ENCODE measurements around the gene RBMS3.
A peak's percentile ranks its signal among the peaks of the same experiment; 100 is the strongest.

The RBMS3 gene

DNA sequence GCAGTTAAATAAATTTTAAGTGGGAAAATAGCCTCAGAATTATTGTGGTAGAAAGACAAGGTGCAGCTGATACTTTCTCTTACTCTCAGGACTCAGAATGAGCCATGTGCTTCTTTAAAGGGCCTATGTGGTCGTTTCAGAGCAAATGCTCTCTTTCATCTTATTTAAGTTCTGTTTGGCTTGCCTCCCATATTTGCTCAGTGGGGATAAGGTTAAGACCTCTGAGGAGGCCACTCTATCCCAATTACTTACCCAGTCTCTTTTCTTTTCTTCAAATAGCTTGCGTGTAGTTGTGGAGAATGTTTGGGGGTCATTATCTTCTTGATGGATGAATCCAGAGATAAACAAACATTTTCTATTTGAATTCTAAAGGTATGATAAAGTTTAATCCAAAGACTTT lies 221.9 kb downstream of the RBMS3 start:
- H3K36me3 ChIP-seq (ENCODE audit: insufficient read depth, low read length), result peaks cover 9% of the 10 kb centered on the region; the same call in 1 of the 2 replicates

DNA sequence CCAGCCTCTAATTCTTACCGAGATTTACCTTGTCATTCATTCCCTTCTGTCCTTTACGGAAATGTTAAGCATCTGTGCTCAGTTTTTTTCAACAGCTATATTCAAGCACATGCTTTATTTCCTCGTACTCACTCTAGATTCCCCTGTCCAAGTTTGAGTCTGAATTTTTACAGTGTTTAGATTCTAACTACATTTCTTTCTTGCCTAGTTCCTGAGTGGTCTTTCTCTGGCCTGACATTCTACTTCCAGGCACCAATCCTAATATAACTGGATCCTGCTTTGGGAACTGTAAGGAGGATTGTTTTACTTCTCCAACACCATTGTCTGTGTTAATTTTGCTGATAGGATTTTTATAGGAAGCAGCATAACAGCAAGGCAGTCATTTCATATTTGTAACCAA lies 222.4 kb downstream of the RBMS3 start:
- H3K36me3 ChIP-seq (ENCODE audit: insufficient read depth, low read length), result peaks cover 9% of the 10 kb centered on the region; the same call in 1 of the 2 replicates
- H3K27ac ChIP-seq (ENCODE audit: low read depth, low read length), result no peak overlapping the region
- H3K4me1 ChIP-seq (ENCODE audit: control insufficient read depth, insufficient read depth, low read length, unreplicated experiment), result no peaks in the 10 kb centered on the region
- no peaks in the 10 kb centered on the region for H3K79me2 ChIP-seq (ENCODE audit: control insufficient read depth, insufficient read depth, low read length, unreplicated experiment)
- H2AFZ ChIP-seq (ENCODE audit: low read length, unreplicated experiment), result no peak overlapping the region
- no peaks in the 10 kb centered on the region for H3K27me3 ChIP-seq (ENCODE audit: insufficient read depth, low read length)
- no peak overlapping the region for H3K4me3 ChIP-seq (ENCODE audit: low read depth, low read length)

More for the DNA sequence above, 221.9 kb downstream of the RBMS3 start:
- no peak overlapping the region for H3K27ac ChIP-seq (ENCODE audit: low read depth, low read length)
- no peak overlapping the region for H3K4me3 ChIP-seq (ENCODE audit: low read depth, low read length)
- H2AFZ ChIP-seq (ENCODE audit: low read length, unreplicated experiment), result no peak overlapping the region
- H3K79me2 ChIP-seq (ENCODE audit: control insufficient read depth, insufficient read depth, low read length, unreplicated experiment), result no peaks in the 10 kb centered on the region
- H3K27me3 ChIP-seq (ENCODE audit: insufficient read depth, low read length), result no peaks in the 10 kb centered on the region
- H3K4me1 ChIP-seq (ENCODE audit: control insufficient read depth, insufficient read depth, low read length, unreplicated experiment), result no peaks in the 10 kb centered on the region

DNA sequence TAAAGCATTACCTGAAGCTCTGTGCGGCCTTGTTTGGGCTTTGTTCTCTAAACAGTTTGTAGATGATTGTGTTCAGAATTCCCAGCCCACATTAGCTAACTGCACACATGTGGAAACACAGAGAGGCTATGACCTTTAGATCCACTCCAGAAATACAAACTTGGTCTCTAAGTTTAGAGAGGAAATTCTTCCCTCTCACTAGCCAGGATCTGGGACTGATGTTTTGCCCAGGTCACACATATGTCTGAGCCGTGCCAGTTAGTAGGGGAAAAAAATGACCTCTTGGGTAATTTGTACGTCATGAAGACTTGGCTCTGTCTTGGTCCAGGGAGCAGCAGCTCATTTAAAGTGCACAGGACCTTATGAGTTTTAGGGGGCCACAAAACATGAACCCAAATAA lies 223.1 kb downstream of the RBMS3 start:
- peaks cover 9% of the 10 kb centered on the region; the same call in 1 of the 2 replicates for H3K36me3 ChIP-seq (ENCODE audit: insufficient read depth, low read length)
- no peaks in the 10 kb centered on the region for H3K79me2 ChIP-seq (ENCODE audit: control insufficient read depth, insufficient read depth, low read length, unreplicated experiment)
- H2AFZ ChIP-seq (ENCODE audit: low read length, unreplicated experiment), result no peak overlapping the region
- H3K27me3 ChIP-seq (ENCODE audit: insufficient read depth, low read length), result no peaks in the 10 kb centered on the region
- H3K4me3 ChIP-seq (ENCODE audit: low read depth, low read length), result no peak overlapping the region
- H3K27ac ChIP-seq (ENCODE audit: low read depth, low read length), result no peak overlapping the region
- H3K4me1 ChIP-seq (ENCODE audit: control insufficient read depth, insufficient read depth, low read length, unreplicated experiment), result no peaks in the 10 kb centered on the region

DNA sequence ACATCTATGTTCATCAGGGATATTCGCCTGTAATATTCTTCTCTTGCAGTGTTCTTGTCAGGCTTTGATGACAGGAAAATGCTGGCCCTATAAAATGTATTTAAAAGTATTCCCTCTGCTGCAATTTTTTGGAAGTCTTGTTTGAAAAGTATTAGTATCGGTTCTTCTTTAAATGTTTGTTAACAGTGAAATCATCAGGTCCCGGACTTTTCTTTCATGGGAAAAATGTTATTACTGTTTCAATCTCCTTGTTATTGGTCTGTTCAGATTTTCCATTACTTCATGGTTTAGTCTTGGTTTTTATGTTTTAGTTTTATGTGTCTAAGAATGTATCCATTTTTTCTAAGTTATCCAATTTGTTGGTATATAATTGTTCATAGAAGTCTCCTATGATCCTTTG lies 225.6 kb downstream of the RBMS3 start:
- Histone ChIP-seq H3K36me3 (ENCODE audit: insufficient read depth, low read length) (peaks cover 9% of the 10 kb centered on the region; the same call in 1 of the 2 replicates), H3K27ac (ENCODE audit: low read depth, low read length) (no peak overlapping the region), H3K27me3 (ENCODE audit: insufficient read depth, low read length) (no peaks in the 10 kb centered on the region), H3K79me2 (ENCODE audit: control insufficient read depth, insufficient read depth, low read length, unreplicated experiment) (peaks cover 2% of the 10 kb centered on the region), H2AFZ (ENCODE audit: low read length, unreplicated experiment) (no peak overlapping the region), H3K4me3 (ENCODE audit: low read depth, low read length) (no peak overlapping the region), H3K4me1 (ENCODE audit: control insufficient read depth, insufficient read depth, low read length, unreplicated experiment) (peaks cover 2% of the 10 kb centered on the region)

DNA sequence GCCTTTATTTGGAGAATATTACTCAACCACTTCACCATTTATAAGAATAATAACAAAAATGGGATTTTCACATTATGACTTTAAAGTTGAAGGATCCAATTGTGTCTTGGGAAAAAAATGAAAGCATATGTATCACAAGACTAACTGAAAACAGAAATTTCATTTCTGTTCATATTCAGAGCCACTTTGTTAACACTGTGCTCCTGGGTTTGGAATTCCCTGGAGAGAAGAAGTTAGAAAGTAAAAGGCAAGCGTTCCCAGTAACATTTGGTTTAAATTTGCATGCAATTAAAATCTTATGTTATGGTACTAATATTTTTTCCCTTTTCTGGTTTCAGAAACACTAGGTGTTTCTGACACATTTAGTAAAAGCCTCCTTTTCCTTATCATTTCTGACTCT lies 230.8 kb downstream of the RBMS3 start:
- Histone ChIP-seq H3K79me2 (ENCODE audit: control insufficient read depth, insufficient read depth, low read length, unreplicated experiment) (peaks cover 5% of the 10 kb centered on the region), H3K36me3 (ENCODE audit: insufficient read depth, low read length) (no peaks in the 10 kb centered on the region), H3K4me1 (ENCODE audit: control insufficient read depth, insufficient read depth, low read length, unreplicated experiment) (peaks cover 45% of the 10 kb centered on the region), H3K4me3 (ENCODE audit: low read depth, low read length) (peak overlapping the region; percentile 16; the same call in 1 of the 2 replicates), H2AFZ (ENCODE audit: low read length, unreplicated experiment) (no peak overlapping the region), H3K27ac (ENCODE audit: low read depth, low read length) (no peak overlapping the region), H3K27me3 (ENCODE audit: insufficient read depth, low read length) (no peaks in the 10 kb centered on the region)

DNA sequence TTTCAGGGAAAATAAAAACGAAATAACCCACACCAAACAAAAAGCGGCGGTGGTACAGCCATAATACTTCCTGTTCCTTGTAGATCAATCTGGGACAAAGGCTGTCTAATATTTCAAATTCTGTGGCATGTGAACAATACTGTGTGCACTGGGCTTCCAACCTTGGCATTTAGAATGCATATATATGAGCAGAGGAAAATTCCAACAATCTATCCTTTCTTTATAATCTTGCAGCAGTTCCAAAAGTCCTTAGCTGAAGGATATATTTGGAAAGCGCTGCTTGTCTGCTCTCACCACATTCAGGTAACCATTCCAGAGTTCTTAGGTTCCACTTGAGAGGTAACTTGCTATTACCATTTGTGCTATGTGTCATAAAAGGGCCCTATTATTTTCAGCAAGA lies 231.8 kb downstream of the RBMS3 start:
- H3K36me3 ChIP-seq (ENCODE audit: insufficient read depth, low read length), result no peaks in the 10 kb centered on the region
- H3K4me1 ChIP-seq (ENCODE audit: control insufficient read depth, insufficient read depth, low read length, unreplicated experiment), result peaks cover 45% of the 10 kb centered on the region
- peaks cover 5% of the 10 kb centered on the region for H3K79me2 ChIP-seq (ENCODE audit: control insufficient read depth, insufficient read depth, low read length, unreplicated experiment)
- no peaks in the 10 kb centered on the region for H3K27me3 ChIP-seq (ENCODE audit: insufficient read depth, low read length)
- H2AFZ ChIP-seq (ENCODE audit: low read length, unreplicated experiment), result no peak overlapping the region
- H3K27ac ChIP-seq (ENCODE audit: low read depth, low read length), result peak overlapping the region; percentile 40
- peak overlapping the region; percentile 70 for H3K4me3 ChIP-seq (ENCODE audit: low read depth, low read length)

DNA sequence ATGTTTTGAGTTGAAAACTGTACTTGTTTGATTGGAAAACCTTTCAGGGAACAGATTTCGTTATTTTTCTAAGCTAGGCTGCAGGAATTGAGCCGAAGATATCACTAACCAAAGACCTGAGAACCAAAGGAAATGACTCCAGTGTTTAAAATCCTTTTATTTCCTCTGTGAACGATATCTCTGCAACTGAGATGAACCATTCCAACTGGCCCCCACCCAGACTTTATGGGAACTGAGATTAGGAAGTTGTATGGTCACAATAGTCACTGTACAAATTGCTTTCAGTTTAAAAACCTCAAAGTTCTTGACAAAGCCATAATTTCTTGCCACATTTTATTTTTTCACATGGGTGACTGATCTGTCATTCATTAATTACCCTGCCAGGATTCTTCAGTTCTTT lies 232.4 kb downstream of the RBMS3 start:
- peaks cover 5% of the 10 kb centered on the region for H3K79me2 ChIP-seq (ENCODE audit: control insufficient read depth, insufficient read depth, low read length, unreplicated experiment)
- H3K4me1 ChIP-seq (ENCODE audit: control insufficient read depth, insufficient read depth, low read length, unreplicated experiment), result peaks cover 45% of the 10 kb centered on the region
- H3K27ac ChIP-seq (ENCODE audit: low read depth, low read length), result peak overlapping the region; percentile 40
- no peaks in the 10 kb centered on the region for H3K27me3 ChIP-seq (ENCODE audit: insufficient read depth, low read length)
- peak overlapping the region; percentile 70 for H3K4me3 ChIP-seq (ENCODE audit: low read depth, low read length)
- no peak overlapping the region for H2AFZ ChIP-seq (ENCODE audit: low read length, unreplicated experiment)
- H3K36me3 ChIP-seq (ENCODE audit: insufficient read depth, low read length), result no peaks in the 10 kb centered on the region

DNA sequence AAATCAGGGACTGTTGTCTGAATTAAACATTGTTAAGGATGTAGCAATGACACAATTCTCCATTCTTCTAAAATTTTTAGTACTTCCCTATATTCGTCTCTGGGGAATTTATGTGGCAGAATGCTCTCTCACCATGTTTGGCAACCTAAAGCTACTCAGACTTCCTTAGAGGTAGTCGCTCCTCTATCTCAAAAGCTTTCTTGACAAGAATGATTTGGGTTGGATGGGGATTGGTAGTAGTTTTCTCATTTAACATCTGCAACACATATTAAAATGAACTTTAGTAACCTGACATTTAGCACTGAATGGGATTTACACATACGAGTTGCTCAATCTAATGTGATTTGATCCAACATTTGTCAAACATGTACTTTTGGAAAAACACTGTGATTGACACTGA lies 233.3 kb downstream of the RBMS3 start:
- peaks cover 45% of the 10 kb centered on the region for H3K4me1 ChIP-seq (ENCODE audit: control insufficient read depth, insufficient read depth, low read length, unreplicated experiment)

DNA sequence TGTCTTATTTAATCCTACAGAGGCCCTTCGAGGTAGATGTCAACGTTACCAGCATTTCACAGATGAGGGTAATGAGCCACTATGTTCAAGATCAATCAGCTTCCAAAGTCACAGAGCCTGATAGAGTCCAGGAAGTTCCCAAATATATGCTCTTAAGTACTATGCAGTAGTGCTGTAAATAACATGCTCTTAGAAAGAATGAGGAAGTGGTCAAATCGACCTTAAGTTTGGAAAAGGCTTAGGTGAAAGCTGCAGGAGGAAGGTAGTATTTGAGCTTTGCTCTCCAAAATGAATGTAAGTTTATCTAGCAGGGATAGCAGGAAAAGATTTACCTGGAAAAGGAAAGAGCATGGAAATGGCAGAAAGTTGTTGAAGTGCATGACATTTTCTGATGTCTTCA lies 234.0 kb downstream of the RBMS3 start:
- H3K4me3 ChIP-seq (ENCODE audit: low read depth, low read length), result peak overlapping the region; percentile 34; the same call in 1 of the 2 replicates
- peak overlapping the region; percentile 41; the same call in 1 of the 2 replicates for H3K27ac ChIP-seq (ENCODE audit: low read depth, low read length)
- H3K79me2 ChIP-seq (ENCODE audit: control insufficient read depth, insufficient read depth, low read length, unreplicated experiment), result peaks cover 5% of the 10 kb centered on the region
- H2AFZ ChIP-seq (ENCODE audit: low read length, unreplicated experiment), result no peak overlapping the region
- no peaks in the 10 kb centered on the region for H3K27me3 ChIP-seq (ENCODE audit: insufficient read depth, low read length)
- peaks cover 45% of the 10 kb centered on the region for H3K4me1 ChIP-seq (ENCODE audit: control insufficient read depth, insufficient read depth, low read length, unreplicated experiment)
- no peaks in the 10 kb centered on the region for H3K36me3 ChIP-seq (ENCODE audit: insufficient read depth, low read length)

More for the DNA sequence above, 233.3 kb downstream of the RBMS3 start:
- Histone ChIP-seq H3K4me3 (ENCODE audit: low read depth, low read length) (peak overlapping the region; percentile 22; the same call in 1 of the 2 replicates), H2AFZ (ENCODE audit: low read length, unreplicated experiment) (no peak overlapping the region), H3K27me3 (ENCODE audit: insufficient read depth, low read length) (no peaks in the 10 kb centered on the region), H3K79me2 (ENCODE audit: control insufficient read depth, insufficient read depth, low read length, unreplicated experiment) (peaks cover 5% of the 10 kb centered on the region), H3K27ac (ENCODE audit: low read depth, low read length) (peak overlapping the region; percentile 40), H3K36me3 (ENCODE audit: insufficient read depth, low read length) (no peaks in the 10 kb centered on the region)

DNA sequence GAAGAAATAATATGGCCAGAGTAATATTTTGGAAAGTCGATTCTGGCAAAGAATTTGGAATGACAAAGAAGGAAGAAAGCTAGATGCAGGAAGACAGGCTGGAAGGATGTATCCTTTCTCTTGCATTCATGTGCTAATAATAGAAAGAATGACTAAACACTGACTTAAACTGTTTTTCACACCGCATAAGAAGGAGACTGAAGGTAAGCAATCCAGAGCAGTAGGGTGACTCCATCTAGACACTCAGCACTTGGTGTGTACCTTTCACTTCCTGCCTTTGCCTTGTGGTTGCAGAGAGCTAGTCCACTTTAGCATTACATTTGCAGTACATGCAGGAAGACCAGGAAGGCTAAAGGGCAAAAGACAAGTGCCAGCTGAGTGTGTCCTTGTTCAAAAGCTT lies 234.6 kb downstream of the RBMS3 start:
- H2AFZ ChIP-seq (ENCODE audit: low read length, unreplicated experiment), result no peak overlapping the region
- peaks cover 5% of the 10 kb centered on the region for H3K79me2 ChIP-seq (ENCODE audit: control insufficient read depth, insufficient read depth, low read length, unreplicated experiment)
- no peaks in the 10 kb centered on the region for H3K27me3 ChIP-seq (ENCODE audit: insufficient read depth, low read length)
- H3K27ac ChIP-seq (ENCODE audit: low read depth, low read length), result peak overlapping the region; percentile 41
- H3K4me3 ChIP-seq (ENCODE audit: low read depth, low read length), result peak overlapping the region; percentile 34; the same call in 1 of the 2 replicates
- no peaks in the 10 kb centered on the region for H3K36me3 ChIP-seq (ENCODE audit: insufficient read depth, low read length)
- peaks cover 45% of the 10 kb centered on the region for H3K4me1 ChIP-seq (ENCODE audit: control insufficient read depth, insufficient read depth, low read length, unreplicated experiment)

DNA sequence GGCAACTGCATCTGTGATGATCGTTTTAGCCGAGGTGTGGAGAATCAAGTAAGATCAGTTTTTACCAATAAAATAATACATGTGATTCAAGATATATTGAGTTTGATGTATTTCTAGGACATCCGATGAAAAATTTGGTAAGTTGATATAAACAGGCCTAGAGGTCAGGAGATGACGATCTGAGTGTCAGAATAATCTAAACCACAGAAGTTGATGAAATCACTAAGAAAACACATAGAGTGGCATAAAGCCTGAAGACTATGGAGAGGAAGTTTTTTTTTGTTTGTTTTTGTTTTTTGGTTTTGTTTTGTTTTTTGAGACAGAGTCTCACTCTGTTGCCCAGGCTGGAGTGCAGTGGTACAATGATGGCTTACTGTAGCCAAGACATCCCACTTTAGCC lies 235.3 kb downstream of the RBMS3 start:
- no peaks in the 10 kb centered on the region for H3K36me3 ChIP-seq (ENCODE audit: insufficient read depth, low read length)
- peaks cover 3% of the 10 kb centered on the region for H3K79me2 ChIP-seq (ENCODE audit: control insufficient read depth, insufficient read depth, low read length, unreplicated experiment)
- H3K4me1 ChIP-seq (ENCODE audit: control insufficient read depth, insufficient read depth, low read length, unreplicated experiment), result peaks cover 45% of the 10 kb centered on the region
- H3K4me3 ChIP-seq (ENCODE audit: low read depth, low read length), result no peak overlapping the region
- H2AFZ ChIP-seq (ENCODE audit: low read length, unreplicated experiment), result no peak overlapping the region
- H3K27ac ChIP-seq (ENCODE audit: low read depth, low read length), result peak overlapping the region; percentile 41
- H3K27me3 ChIP-seq (ENCODE audit: insufficient read depth, low read length), result no peaks in the 10 kb centered on the region
